Measurements from ENCODE around the gene MAP3K7.

Gene MAP3K7

DNA sequence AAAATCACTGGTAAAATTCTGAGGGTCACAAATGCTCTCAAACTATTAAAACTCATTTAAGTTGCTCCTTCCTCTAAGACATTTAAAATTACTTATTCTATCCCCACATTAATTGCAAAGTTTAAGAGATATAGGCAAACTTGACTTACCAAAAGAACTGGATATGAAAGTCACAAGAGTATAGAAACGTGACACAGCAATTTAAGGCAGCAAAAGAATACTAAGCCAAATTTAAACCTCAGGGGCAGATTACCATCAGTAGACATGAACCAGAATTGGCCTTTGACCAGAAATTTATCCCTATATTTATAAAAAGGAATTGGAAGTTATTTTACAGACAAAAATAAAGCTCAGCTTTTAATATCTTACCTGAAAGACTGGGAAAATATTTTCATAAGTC, 56.0 kb downstream of the MAP3K7 start:
- Histone ChIP-seq H3K9ac (ENCODE audit: insufficient read length, low read depth) (no peak overlapping the region), H3K36me3 (ENCODE audit: insufficient read depth, insufficient read length, low read length) (peaks cover 19% of the 10 kb centered on the region), H3K27me3 (ENCODE audit: insufficient read depth, insufficient read length) (no peaks in the 10 kb centered on the region), H3K4me3 (ENCODE audit: insufficient read length, low read depth) (no peak overlapping the region), H3K4me1 (ENCODE audit: insufficient read depth, insufficient read length) (no peaks in the 10 kb centered on the region), H3K9me3 (ENCODE audit: insufficient read depth, low read length) (no peaks in the 10 kb centered on the region)
- no peak for DNase-seq (ENCODE audit: low read depth, low spot score)
- TF ChIP-seq SUZ12 (IDR thresholded peaks at IDR 0.05; ENCODE audit: extremely low read depth, insufficient read depth, insufficient read length) (no peak), YY1 (IDR thresholded peaks at IDR 0.05; ENCODE audit: insufficient read depth, insufficient read length) (no peak), ZNF274 (IDR thresholded peaks at IDR 0.05; ENCODE audit: low read depth, low read length) (no peak)

DNA sequence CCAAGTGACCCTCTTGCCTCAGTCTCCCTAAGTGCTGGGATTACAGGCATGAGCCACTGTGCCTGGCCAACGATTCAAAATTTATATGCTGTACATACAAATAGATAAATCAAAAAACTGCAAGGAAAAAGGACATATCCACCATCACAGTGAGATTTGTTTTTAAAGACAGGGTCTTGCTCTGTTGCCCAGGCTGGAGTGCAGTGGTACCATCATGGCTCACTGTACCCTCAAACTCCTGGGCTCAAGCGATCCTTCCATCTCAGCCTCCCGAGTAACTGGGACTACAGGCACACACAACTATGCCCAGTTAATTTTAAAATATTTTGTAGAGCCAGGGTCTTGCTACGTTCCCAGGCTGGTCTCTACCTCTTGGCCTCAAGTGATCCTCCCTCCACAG, 61.5 kb downstream of the MAP3K7 start:
- Histone ChIP-seq H3K36me3 (ENCODE audit: insufficient read depth, insufficient read length, low read length) (peaks cover 19% of the 10 kb centered on the region), H3K4me1 (ENCODE audit: insufficient read depth, insufficient read length) (no peaks in the 10 kb centered on the region), H3K4me3 (ENCODE audit: insufficient read length, low read depth) (no peak overlapping the region), H3K9me3 (ENCODE audit: insufficient read depth, low read length) (no peaks in the 10 kb centered on the region), H3K9ac (ENCODE audit: insufficient read length, low read depth) (no peak overlapping the region), H3K27me3 (ENCODE audit: insufficient read depth, insufficient read length) (no peaks in the 10 kb centered on the region)
- no peak for DNase-seq (ENCODE audit: low read depth, low spot score)
- TF ChIP-seq ZNF274 (IDR thresholded peaks at IDR 0.05; ENCODE audit: low read depth, low read length) (no peak), SUZ12 (IDR thresholded peaks at IDR 0.05; ENCODE audit: extremely low read depth, insufficient read depth, insufficient read length) (no peak), YY1 (IDR thresholded peaks at IDR 0.05; ENCODE audit: insufficient read depth, insufficient read length) (no peak)

DNA sequence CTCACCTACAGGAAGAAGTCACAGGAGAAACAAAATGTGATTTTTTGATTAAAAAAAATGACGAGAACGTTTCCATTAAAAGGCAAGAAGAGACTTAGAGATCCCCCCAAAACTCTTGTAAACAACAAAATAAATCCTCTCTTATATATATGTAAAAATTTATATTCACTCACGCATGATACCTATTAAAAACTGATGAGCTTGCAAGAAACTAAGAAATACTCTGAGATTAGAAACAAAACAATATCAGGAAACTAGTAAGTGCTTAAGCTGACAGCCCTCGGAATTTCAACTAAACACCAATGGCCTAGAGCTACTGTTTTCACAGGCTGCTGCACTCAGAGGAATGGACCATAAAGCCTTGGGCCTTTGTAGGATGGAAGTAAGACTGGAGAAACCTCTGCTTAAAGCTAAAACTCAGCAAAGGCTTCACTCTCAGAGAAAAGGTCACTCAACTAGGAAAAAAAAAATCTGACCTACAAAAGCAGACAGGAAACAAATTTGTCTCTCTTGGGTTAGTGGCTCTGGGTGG, 63.0 kb downstream of the MAP3K7 start:
- H3K9me3 ChIP-seq (ENCODE audit: insufficient read depth, low read length), result no peaks in the 10 kb centered on the region
- H3K27me3 ChIP-seq (ENCODE audit: insufficient read depth, insufficient read length), result no peaks in the 10 kb centered on the region
- no peak for DNase-seq (ENCODE audit: low read depth, low spot score)
- H3K9ac ChIP-seq (ENCODE audit: insufficient read length, low read depth), result no peak overlapping the region
- H3K36me3 ChIP-seq (ENCODE audit: insufficient read depth, insufficient read length, low read length), result peaks cover 20% of the 10 kb centered on the region
- TF ChIP-seq SUZ12 (IDR thresholded peaks at IDR 0.05; ENCODE audit: extremely low read depth, insufficient read depth, insufficient read length) (no peak), ZNF274 (IDR thresholded peaks at IDR 0.05; ENCODE audit: low read depth, low read length) (no peak), YY1 (IDR thresholded peaks at IDR 0.05; ENCODE audit: insufficient read depth, insufficient read length) (no peak)
- no peaks in the 10 kb centered on the region for H3K4me1 ChIP-seq (ENCODE audit: insufficient read depth, insufficient read length)
- no peak overlapping the region for H3K4me3 ChIP-seq (ENCODE audit: insufficient read length, low read depth)

DNA sequence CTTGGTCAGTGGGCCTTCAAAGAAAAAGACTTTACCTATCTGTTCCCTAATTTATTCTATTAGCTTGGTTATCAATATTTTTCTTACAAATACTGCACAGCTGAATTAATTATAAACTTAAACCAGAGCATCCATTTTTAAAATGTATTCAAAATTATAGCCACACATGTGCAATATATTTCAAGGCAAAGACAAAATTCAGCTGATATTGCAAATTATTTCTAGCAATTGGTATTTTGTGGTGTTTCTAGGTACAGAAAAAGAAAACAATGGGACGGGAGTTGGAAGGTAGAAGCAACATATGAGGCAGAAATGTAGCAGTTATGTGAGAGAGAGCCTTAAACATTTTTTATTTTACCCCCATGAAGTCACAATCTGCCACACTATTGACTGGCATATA, 64.9 kb downstream of the MAP3K7 start:
- DNase-seq (ENCODE audit: low read depth, low spot score), result no peak
- Histone ChIP-seq H3K9ac (ENCODE audit: insufficient read length, low read depth) (no peak overlapping the region), H3K27me3 (ENCODE audit: insufficient read depth, insufficient read length) (no peaks in the 10 kb centered on the region), H3K9me3 (ENCODE audit: insufficient read depth, low read length) (no peaks in the 10 kb centered on the region), H3K4me3 (ENCODE audit: insufficient read length, low read depth) (no peak overlapping the region), H3K36me3 (ENCODE audit: insufficient read depth, insufficient read length, low read length) (peaks cover 34% of the 10 kb centered on the region), H3K4me1 (ENCODE audit: insufficient read depth, insufficient read length) (no peaks in the 10 kb centered on the region)
- TF ChIP-seq YY1 (IDR thresholded peaks at IDR 0.05; ENCODE audit: insufficient read depth, insufficient read length) (no peak), ZNF274 (IDR thresholded peaks at IDR 0.05; ENCODE audit: low read depth, low read length) (no peak), SUZ12 (IDR thresholded peaks at IDR 0.05; ENCODE audit: extremely low read depth, insufficient read depth, insufficient read length) (no peak)

DNA sequence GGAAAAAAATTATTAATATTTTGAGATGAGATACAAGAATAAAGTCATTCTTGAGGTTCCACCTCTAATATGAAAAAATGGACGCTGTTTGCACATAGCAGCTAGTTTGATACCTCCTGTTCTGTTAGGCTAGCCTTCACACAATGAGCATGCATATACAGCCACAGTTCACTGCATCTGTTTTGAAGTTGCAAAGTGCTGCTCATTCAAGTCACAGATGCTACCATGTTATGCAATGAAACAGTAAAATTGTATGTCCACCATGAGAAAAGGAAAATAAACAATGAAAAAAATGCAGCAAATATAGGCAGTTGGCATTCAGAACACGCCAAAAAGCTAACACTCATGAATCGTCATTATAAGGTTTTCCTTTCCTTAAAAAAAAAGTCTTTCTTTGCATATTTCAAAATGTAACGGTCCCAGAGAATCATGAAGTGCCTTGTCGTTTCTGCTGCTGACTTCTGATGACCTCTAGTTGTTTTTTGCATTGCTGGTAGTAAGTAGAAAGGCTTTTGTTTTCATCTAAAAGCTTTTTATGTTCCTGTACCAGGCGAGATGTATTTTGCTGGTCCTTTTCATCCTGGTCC, 70.7 kb downstream of the MAP3K7 start:
- Histone ChIP-seq H3K4me3 (ENCODE audit: insufficient read length, low read depth) (no peak overlapping the region), H3K36me3 (ENCODE audit: insufficient read depth, insufficient read length, low read length) (peaks cover 45% of the 10 kb centered on the region), H3K9ac (ENCODE audit: insufficient read length, low read depth) (no peak overlapping the region), H3K9me3 (ENCODE audit: insufficient read depth, low read length) (no peaks in the 10 kb centered on the region), H3K4me1 (ENCODE audit: insufficient read depth, insufficient read length) (no peaks in the 10 kb centered on the region), H3K27me3 (ENCODE audit: insufficient read depth, insufficient read length) (no peaks in the 10 kb centered on the region)
- DNase-seq (ENCODE audit: low read depth, low spot score), result no peak
- no peak for TF ChIP-seq SUZ12 (IDR thresholded peaks at IDR 0.05; ENCODE audit: extremely low read depth, insufficient read depth, insufficient read length)
- TF ChIP-seq ZNF274 (IDR thresholded peaks at IDR 0.05; ENCODE audit: low read depth, low read length), result no peak
- TF ChIP-seq YY1 (IDR thresholded peaks at IDR 0.05; ENCODE audit: insufficient read depth, insufficient read length), result no peak

DNA sequence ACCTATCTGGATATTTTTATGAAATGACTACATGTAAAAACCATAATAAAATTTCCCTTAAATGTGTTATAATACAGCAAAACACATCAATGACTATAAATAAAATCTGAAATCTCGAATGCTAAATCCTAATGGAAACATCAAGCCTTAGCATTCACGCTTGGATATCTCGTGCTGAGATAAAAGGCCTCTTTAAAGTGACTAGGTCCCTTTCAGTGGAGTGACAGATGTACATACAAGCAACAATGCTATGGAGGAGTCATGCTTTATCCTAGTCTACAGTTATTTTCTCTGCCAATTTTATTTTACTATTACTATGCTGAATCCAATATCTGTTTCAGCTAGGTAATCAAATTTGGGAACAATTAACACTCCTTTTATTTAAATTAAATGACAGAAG, 72.4 kb downstream of the MAP3K7 start:
- Histone ChIP-seq H3K27me3 (ENCODE audit: insufficient read depth, insufficient read length) (no peaks in the 10 kb centered on the region), H3K4me3 (ENCODE audit: insufficient read length, low read depth) (no peak overlapping the region), H3K4me1 (ENCODE audit: insufficient read depth, insufficient read length) (no peaks in the 10 kb centered on the region), H3K9ac (ENCODE audit: insufficient read length, low read depth) (no peak overlapping the region), H3K9me3 (ENCODE audit: insufficient read depth, low read length) (no peaks in the 10 kb centered on the region), H3K36me3 (ENCODE audit: insufficient read depth, insufficient read length, low read length) (peaks cover 44% of the 10 kb centered on the region)
- no peak for TF ChIP-seq YY1 (IDR thresholded peaks at IDR 0.05; ENCODE audit: insufficient read depth, insufficient read length)
- TF ChIP-seq ZNF274 (IDR thresholded peaks at IDR 0.05; ENCODE audit: low read depth, low read length), result no peak
- no peak for TF ChIP-seq SUZ12 (IDR thresholded peaks at IDR 0.05; ENCODE audit: extremely low read depth, insufficient read depth, insufficient read length)
- no peak for DNase-seq (ENCODE audit: low read depth, low spot score)

DNA sequence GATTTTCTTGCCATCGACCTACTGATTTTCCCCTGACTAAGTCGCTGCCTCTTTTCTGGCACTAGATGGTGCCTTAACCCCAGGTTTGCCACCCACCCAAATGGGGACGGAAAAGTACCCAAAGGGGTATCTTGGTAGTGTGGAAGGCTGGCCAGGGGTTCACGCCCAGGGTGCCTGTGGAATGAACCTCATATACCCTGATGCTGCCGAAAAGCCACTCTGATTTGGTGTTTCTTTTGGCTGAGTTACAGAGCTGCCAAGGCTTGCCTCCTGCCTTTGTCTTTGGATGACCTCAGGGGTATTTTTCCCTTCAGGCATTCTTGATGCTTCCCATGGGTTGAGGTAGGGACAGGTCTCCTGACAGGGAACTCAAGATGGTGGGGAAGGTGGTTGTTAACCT, 78.1 kb downstream of the MAP3K7 start:
- H3K4me1 ChIP-seq (ENCODE audit: insufficient read depth, insufficient read length), result no peaks in the 10 kb centered on the region
- H3K9ac ChIP-seq (ENCODE audit: insufficient read length, low read depth), result no peak overlapping the region
- peaks cover 11% of the 10 kb centered on the region for H3K36me3 ChIP-seq (ENCODE audit: insufficient read depth, insufficient read length, low read length)
- H3K27me3 ChIP-seq (ENCODE audit: insufficient read depth, insufficient read length), result no peaks in the 10 kb centered on the region
- H3K9me3 ChIP-seq (ENCODE audit: insufficient read depth, low read length), result no peaks in the 10 kb centered on the region
- DNase-seq (ENCODE audit: low read depth, low spot score), result no peak
- TF ChIP-seq SUZ12 (IDR thresholded peaks at IDR 0.05; ENCODE audit: extremely low read depth, insufficient read depth, insufficient read length) (no peak), YY1 (IDR thresholded peaks at IDR 0.05; ENCODE audit: insufficient read depth, insufficient read length) (no peak)
- H3K4me3 ChIP-seq (ENCODE audit: insufficient read length, low read depth), result no peak overlapping the region
